ENCODE measurements around the gene GOT1. TPM values are rescaled to one million over a fixed set of nuclear protein-coding genes. Genes with fewer than 3 reads are reported as not detected.

Gene GOT1
- total RNA-seq, 4 donors from 2014 or later: 91.4 to 215 (median 135) TPM

GRCh38 chr10:99424656-99425055 lies 5.8 kb downstream of the GOT1 start:
- no peak for TF ChIP-seq CTCF (IDR thresholded peaks at IDR 0.05 in 4 of 5, conservative IDR thresholded peaks at IDR 0.05 in 1 of 5)
- no peak for TF ChIP-seq POLR2A (IDR thresholded peaks at IDR 0.05)
- H3K4me1 ChIP-seq: peaks cover 77 to 84% of the 10 kb centered on the region in 2 donors
- DNase-seq (no peak), ATAC-seq (no peak)
- H3K27ac ChIP-seq: peak overlapping the region; percentile 92 to 99 (median 98)
- H3K9me3 ChIP-seq: no peaks in the 10 kb centered on the region
- in situ Hi-C loops (cut with MboI; ENCODE audit: low sequenced_read_pairs in 4 of 4): loop anchor here in 2 of 4 donors (25.0 kb wide), 1 partner anchor 288 kb away; no protein-coding TSS in a partner anchor
- intact Hi-C loops (cut with DNase I; ENCODE audit: low total_unique reads): no loop called here
- no peak overlapping the region for H3K4me3 ChIP-seq
- H3K36me3 ChIP-seq: peaks cover 0 to 12% of the 10 kb centered on the region in 2 donors
- no peaks in the 10 kb centered on the region for H3K27me3 ChIP-seq

- no peak overlapping the region for H3K4me3 ChIP-seq
- in situ Hi-C loops (cut with MboI; ENCODE audit: low sequenced_read_pairs in 4 of 4): no loop called here
- peak overlapping the region in 2 of 4 donors; percentile 92 to 99 for H3K27ac ChIP-seq
- peaks cover 0 to 30% of the 10 kb centered on the region in 2 donors for H3K36me3 ChIP-seq
- no peak for TF ChIP-seq CTCF (IDR thresholded peaks at IDR 0.05 in 4 of 5, conservative IDR thresholded peaks at IDR 0.05 in 1 of 5)
- TF ChIP-seq POLR2A (IDR thresholded peaks at IDR 0.05): no peak
- H3K9me3 ChIP-seq: no peaks in the 10 kb centered on the region
- no peaks in the 10 kb centered on the region for H3K27me3 ChIP-seq
- DNase-seq (no peak), ATAC-seq (no peak)
- H3K4me1 ChIP-seq: peaks cover 60 to 67% of the 10 kb centered on the region in 2 donors
- intact Hi-C loops (cut with DNase I; ENCODE audit: low total_unique reads): no loop called here
Observed at GRCh38 chr10:99422529-99423096, 7.8 kb downstream of the GOT1 start.

- intact Hi-C loops (cut with DNase I; ENCODE audit: low total_unique reads) (no loop called here), in situ Hi-C loops (cut with MboI; ENCODE audit: low sequenced_read_pairs in 4 of 4) (no loop called here)
- no peak for TF ChIP-seq POLR2A (IDR thresholded peaks at IDR 0.05)
- TF ChIP-seq CTCF (IDR thresholded peaks at IDR 0.05 in 4 of 5, conservative IDR thresholded peaks at IDR 0.05 in 1 of 5): no peak
- Histone ChIP-seq H3K4me3 (no peak overlapping the region), H3K27ac (peak overlapping the region; percentile 4 to 99 (median 34)), H3K27me3 (no peaks in the 10 kb centered on the region), H3K9me3 (no peaks in the 10 kb centered on the region), H3K4me1 (peaks cover 52 to 57% of the 10 kb centered on the region in 2 donors), H3K36me3 (peaks cover 0 to 30% of the 10 kb centered on the region in 2 donors)
- DNase-seq (no peak), ATAC-seq (no peak)
Observed at GRCh38 chr10:99421233-99421739, 9.1 kb downstream of the GOT1 start.

- Histone ChIP-seq H3K27ac (peak overlapping the region in 2 of 4 donors; percentile 9 to 99), H3K4me1 (peaks cover 37 to 41% of the 10 kb centered on the region in 2 donors), H3K4me3 (no peak overlapping the region), H3K27me3 (no peaks in the 10 kb centered on the region), H3K36me3 (peaks cover 0 to 30% of the 10 kb centered on the region in 2 donors), H3K9me3 (no peaks in the 10 kb centered on the region)
- no peak for DNase-seq
- no peak for TF ChIP-seq POLR2A (IDR thresholded peaks at IDR 0.05)
- TF ChIP-seq CTCF (IDR thresholded peaks at IDR 0.05 in 4 of 5, conservative IDR thresholded peaks at IDR 0.05 in 1 of 5): no peak
- intact Hi-C loops (cut with DNase I; ENCODE audit: low total_unique reads) (no loop called here), in situ Hi-C loops (cut with MboI; ENCODE audit: low sequenced_read_pairs in 4 of 4) (no loop called here)
- ATAC-seq: no peak
Observed at GRCh38 chr10:99419688-99420087, 10.7 kb downstream of the GOT1 start.

Data from gastrocnemius medialis (tissue), 4 donors.